OCI-LY1 (cell line): ENCODE data around the gene CD209.

Source experiments
- H2AFZ ChIP-seq: fragments of 200-600 bp; sonication (generic), shearing (Covaris generic); 2 replicates; pipeline ENCODE4 v1.6.0; 2014; ENCODE audit warnings: antibody characterized with exemption, mild to moderate bottlenecking, low read length
- H3F3A ChIP-seq: fragments of 200-600 bp; sonication (generic), shearing (Covaris generic); 2 replicates; pipeline ENCODE4 v1.6.0; 2014; ENCODE audit warnings: mild to moderate bottlenecking, antibody characterized with exemption, low read length, moderate library complexity; ENCODE audit not compliant: insufficient read depth
- H3K27ac ChIP-seq: fragments of 200-600 bp; sonication (generic); 2 replicates; pipeline ENCODE4 v1.5.1; 2014; ENCODE audit warnings: low read length, mixed run types, mild to moderate bottlenecking, low read depth; ENCODE audit not compliant: poor library complexity, severe bottlenecking
- H3K27me3 ChIP-seq: fragments of 200-600 bp; sonication (generic); 2 replicates; pipeline ENCODE4 v1.6.0; 2014; ENCODE audit warnings: antibody characterized with exemption, mild to moderate bottlenecking, low read length, moderate library complexity; ENCODE audit not compliant: insufficient read depth
- H3K36me3 ChIP-seq: fragments of 200-600 bp; sonication (generic); 2 replicates; pipeline ENCODE4 v1.6.1; 2014; ENCODE audit warnings: mild to moderate bottlenecking, antibody characterized with exemption, low read length, moderate library complexity, mixed read lengths; ENCODE audit not compliant: insufficient read depth
- H3K4me1 ChIP-seq: fragments of 200-600 bp; sonication (generic); 2 replicates; pipeline ENCODE4 v1.5.1; 2014; ENCODE audit warnings: mild to moderate bottlenecking, low read length, moderate library complexity; ENCODE audit not compliant: insufficient read depth, severe bottlenecking
- H3K4me2 ChIP-seq: fragments of 200-600 bp; sonication (generic), shearing (Covaris generic); 2 replicates; pipeline ENCODE4 v1.6.1; 2014; ENCODE audit warnings: low read length
- H3K4me3 ChIP-seq: fragments of 200-600 bp; sonication (generic); 2 replicates; pipeline ENCODE4 v1.5.1; 2014; ENCODE audit warnings: low read length, low read depth, mild to moderate bottlenecking, mixed read lengths; ENCODE audit not compliant: poor library complexity, severe bottlenecking
- H3K79me2 ChIP-seq: fragments of 200-600 bp; shearing (Covaris generic); 2 replicates; pipeline ENCODE4 v1.6.1; 2016; ENCODE audit warnings: mixed run types, low read length, mixed read lengths; ENCODE audit not compliant: insufficient read depth
- H3K9ac ChIP-seq: fragments of 200-600 bp; sonication (generic), shearing (Covaris generic); 2 replicates; pipeline ENCODE4 v1.6.1; 2014; ENCODE audit warnings: mild to moderate bottlenecking, low read length, mixed read lengths
- H3K9me2 ChIP-seq: fragments of 200-600 bp; sonication (generic), shearing (Covaris generic); 2 replicates; pipeline ENCODE4 v1.6.1; 2014; ENCODE audit warnings: low read depth, mild to moderate bottlenecking, low read length, mixed read lengths
- H3K9me3 ChIP-seq: fragments of 200-600 bp; shearing (Covaris generic); 2 replicates; pipeline ENCODE4 v1.6.1; 2014; ENCODE audit warnings: low read length, mixed read lengths
- H4K20me1 ChIP-seq: fragments of 200-600 bp; sonication (generic), shearing (Covaris generic); 2 replicates; pipeline ENCODE4 v1.6.0; 2016; ENCODE audit warnings: mild to moderate bottlenecking, low read length; ENCODE audit not compliant: insufficient read depth
- EZH2 ChIP-seq: fragments of 200-600 bp; sonication (generic), shearing (Covaris generic); IDR thresholded peaks from 2 replicates; pipeline ENCODE4 v1.8.0; 2017; ENCODE audit warnings: borderline replicate concordance, mixed run types, mild to moderate bottlenecking, antibody characterized with exemption, low read length, moderate library complexity, mixed read lengths
- TF ChIP-seq, protein P1 (sequence below): fragments of 200-600 bp; sonication (generic), shearing (Covaris generic); IDR thresholded peaks from 2 replicates; pipeline ENCODE4 v1.5.1; 2017; ENCODE audit warnings: mild to moderate bottlenecking, antibody characterized with exemption, low read length, moderate library complexity, mixed read lengths

CD209 gene

GRCh38 chr19:7718668-7719067, 28.7 kb downstream of the CD209 start:
- no peaks in the 10 kb centered on the region for H3K79me2 ChIP-seq
- no peak overlapping the region for H3K9ac ChIP-seq
- no peaks in the 10 kb centered on the region for H4K20me1 ChIP-seq
- H3F3A ChIP-seq = no peaks in the 10 kb centered on the region
- H2AFZ ChIP-seq = no peak overlapping the region
- H3K9me2 ChIP-seq = no peaks in the 10 kb centered on the region
- peaks cover 6% of the 10 kb centered on the region; the same call in 1 of the 2 replicates for H3K27me3 ChIP-seq
- H3K4me3 ChIP-seq = no peak overlapping the region
- no peaks in the 10 kb centered on the region for H3K4me1 ChIP-seq
- no peak overlapping the region for H3K27ac ChIP-seq
- TF ChIP-seq, protein P1, sequence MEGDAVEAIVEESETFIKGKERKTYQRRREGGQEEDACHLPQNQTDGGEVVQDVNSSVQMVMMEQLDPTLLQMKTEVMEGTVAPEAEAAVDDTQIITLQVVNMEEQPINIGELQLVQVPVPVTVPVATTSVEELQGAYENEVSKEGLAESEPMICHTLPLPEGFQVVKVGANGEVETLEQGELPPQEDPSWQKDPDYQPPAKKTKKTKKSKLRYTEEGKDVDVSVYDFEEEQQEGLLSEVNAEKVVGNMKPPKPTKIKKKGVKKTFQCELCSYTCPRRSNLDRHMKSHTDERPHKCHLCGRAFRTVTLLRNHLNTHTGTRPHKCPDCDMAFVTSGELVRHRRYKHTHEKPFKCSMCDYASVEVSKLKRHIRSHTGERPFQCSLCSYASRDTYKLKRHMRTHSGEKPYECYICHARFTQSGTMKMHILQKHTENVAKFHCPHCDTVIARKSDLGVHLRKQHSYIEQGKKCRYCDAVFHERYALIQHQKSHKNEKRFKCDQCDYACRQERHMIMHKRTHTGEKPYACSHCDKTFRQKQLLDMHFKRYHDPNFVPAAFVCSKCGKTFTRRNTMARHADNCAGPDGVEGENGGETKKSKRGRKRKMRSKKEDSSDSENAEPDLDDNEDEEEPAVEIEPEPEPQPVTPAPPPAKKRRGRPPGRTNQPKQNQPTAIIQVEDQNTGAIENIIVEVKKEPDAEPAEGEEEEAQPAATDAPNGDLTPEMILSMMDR = no peak
- no peaks in the 10 kb centered on the region for H3K9me3 ChIP-seq
- no peaks in the 10 kb centered on the region for H3K36me3 ChIP-seq
- H3K4me2 ChIP-seq = no peak overlapping the region

- no peaks in the 10 kb centered on the region for H3K9me3 ChIP-seq
- H3K4me3 ChIP-seq = no peak overlapping the region
- TF ChIP-seq, protein P1 = no peak
- TF ChIP-seq EZH2 = no peak
- H3K36me3 ChIP-seq = no peaks in the 10 kb centered on the region
- no peaks in the 10 kb centered on the region for H3K79me2 ChIP-seq
- no peak overlapping the region for H3K9ac ChIP-seq
- no peak overlapping the region for H2AFZ ChIP-seq
- H3K9me2 ChIP-seq = no peaks in the 10 kb centered on the region
- H3K27ac ChIP-seq = no peak overlapping the region
- H4K20me1 ChIP-seq = no peaks in the 10 kb centered on the region
- no peak overlapping the region for H3K4me2 ChIP-seq
- H3K27me3 ChIP-seq = peaks cover 6% of the 10 kb centered on the region; the same call in 1 of the 2 replicates
- H3K4me1 ChIP-seq = no peaks in the 10 kb centered on the region
- no peaks in the 10 kb centered on the region for H3F3A ChIP-seq
Observed at GRCh38 chr19:7716762-7717161, 30.6 kb downstream of the CD209 start.

- no peak overlapping the region for H3K9ac ChIP-seq
- no peak overlapping the region for H2AFZ ChIP-seq
- H3K9me2 ChIP-seq = no peaks in the 10 kb centered on the region
- H3K36me3 ChIP-seq = no peaks in the 10 kb centered on the region
- H3K4me2 ChIP-seq = no peak overlapping the region
- H3K4me3 ChIP-seq = no peak overlapping the region
- H3K27me3 ChIP-seq = peaks cover 6% of the 10 kb centered on the region; the same call in 1 of the 2 replicates
- no peaks in the 10 kb centered on the region for H4K20me1 ChIP-seq
- H3K79me2 ChIP-seq = no peaks in the 10 kb centered on the region
- H3K4me1 ChIP-seq = no peaks in the 10 kb centered on the region
- H3F3A ChIP-seq = no peaks in the 10 kb centered on the region
- H3K27ac ChIP-seq = no peak overlapping the region
- no peaks in the 10 kb centered on the region for H3K9me3 ChIP-seq
- TF ChIP-seq, protein P1 = no peak
- no peak for TF ChIP-seq EZH2
Observed at GRCh38 chr19:7715671-7716070, 31.7 kb downstream of the CD209 start.
